GM18868 (cell line): ENCODE measurements around the gene TRIOBP.
"Not testable (repeated sequence)": the region's sequence is repeated elsewhere in the genome, so short reads cannot be mapped to it uniquely, and the experiment has no call there.

Source experiments
- ATAC-seq: cut with Tn5 transposase; IDR thresholded peaks from one replicate; pipeline ENCODE4 v1.9.1; 2021; ENCODE audit warnings: mild to moderate bottlenecking, moderate library complexity; ENCODE audit not compliant: unreplicated experiment

Gene TRIOBP

GRCh38 chr22:37769056-37769455 lies 72.2 kb downstream of the TRIOBP start:
- ATAC-seq: no peak

DNA sequence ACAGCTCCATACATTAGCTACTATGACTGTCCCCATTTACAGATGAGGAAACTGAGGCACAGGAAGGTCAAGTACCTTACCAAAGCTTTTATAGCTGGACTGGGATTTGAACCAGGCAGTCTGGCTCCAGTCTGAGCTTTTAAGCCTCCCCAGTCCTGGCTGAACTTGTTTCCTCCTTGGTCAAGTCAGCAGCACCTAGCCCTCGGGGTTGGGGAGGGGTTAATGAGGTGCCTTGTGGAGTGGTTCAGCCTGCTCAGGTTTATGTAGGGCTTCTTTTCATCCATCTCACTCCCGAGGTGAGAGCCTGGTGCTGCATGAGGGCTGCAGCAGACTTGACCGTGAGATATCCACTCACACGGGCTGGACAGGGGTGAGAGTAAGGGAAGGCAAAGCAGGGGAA lies 74.2 kb downstream of the TRIOBP start:
- no peak for ATAC-seq

GRCh38 chr22:37771702-37772427 lies 75.0 kb downstream of the TRIOBP start:
- no peak for ATAC-seq

GRCh38 chr22:37774728-37775127 lies 77.9 kb downstream of the TRIOBP start:
- no peak for ATAC-seq

GRCh38 chr22:37775785-37776638 lies 79.2 kb downstream of the TRIOBP start:
- ATAC-seq: no peak

GRCh38 chr22:37776639-37777005 lies 79.8 kb downstream of the TRIOBP start:
- no peak for ATAC-seq

GRCh38 chr22:37777122-37777687 lies 80.4 kb downstream of the TRIOBP start:
- ATAC-seq: peak; percentile 46

- ATAC-seq: no peak
Observed at GRCh38 chr22:37778370-37779009, 81.6 kb downstream of the TRIOBP start.

GRCh38 chr22:37781434-37782059 lies 84.7 kb downstream of the TRIOBP start:
- no peak for ATAC-seq

GRCh38 chr22:37782340-37783168 lies 85.7 kb downstream of the TRIOBP start:
- ATAC-seq: no peak

- ATAC-seq: no peak
Observed at GRCh38 chr22:37784829-37785495, 88.1 kb downstream of the TRIOBP start.

DNA sequence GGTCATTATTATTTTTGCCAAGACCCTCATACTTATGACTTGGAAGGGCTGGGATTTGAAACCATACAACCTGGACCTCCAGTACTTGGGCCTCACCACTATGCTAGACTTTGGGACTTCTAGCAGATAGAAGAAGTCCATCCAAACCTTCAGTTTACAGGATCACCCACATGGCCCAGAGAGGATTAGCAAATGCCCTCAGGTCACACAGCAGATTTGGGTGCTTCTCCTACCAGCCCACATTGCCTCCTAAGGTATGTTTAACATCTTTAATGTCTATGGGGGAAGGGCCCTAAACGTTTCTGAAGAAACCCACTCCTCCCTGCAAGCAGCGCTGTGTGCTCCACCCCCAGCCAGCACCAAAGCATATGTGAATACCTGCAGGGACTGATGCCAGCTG lies 93.4 kb downstream of the TRIOBP start:
- ATAC-seq: no peak

- no peak for ATAC-seq
Observed at GRCh38 chr22:37792494-37792893, 95.6 kb downstream of the TRIOBP start.

DNA sequence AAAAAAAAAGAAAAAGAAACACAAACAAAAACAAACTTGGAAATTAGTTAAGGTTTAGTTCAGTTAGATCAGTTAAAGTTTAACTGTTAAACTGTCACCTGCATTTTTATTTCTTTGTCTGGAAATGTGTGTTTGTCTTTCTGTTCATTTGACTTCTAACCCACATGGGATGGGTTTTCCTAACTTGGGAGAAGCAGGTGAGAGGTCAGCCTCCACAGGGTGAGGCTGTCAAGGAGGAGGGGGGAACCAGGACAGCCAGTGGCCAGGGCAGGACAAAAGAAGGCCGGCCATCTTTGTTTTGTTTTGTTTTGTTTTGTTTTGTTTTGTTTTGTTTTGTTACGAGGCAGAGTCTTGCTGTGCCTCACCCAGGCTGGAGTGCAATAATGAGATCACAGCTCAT lies 97.5 kb downstream of the TRIOBP start:
- no peak for ATAC-seq

GRCh38 chr22:37796079-37796478 lies 99.2 kb downstream of the TRIOBP start:
- ATAC-seq: no peak

DNA sequence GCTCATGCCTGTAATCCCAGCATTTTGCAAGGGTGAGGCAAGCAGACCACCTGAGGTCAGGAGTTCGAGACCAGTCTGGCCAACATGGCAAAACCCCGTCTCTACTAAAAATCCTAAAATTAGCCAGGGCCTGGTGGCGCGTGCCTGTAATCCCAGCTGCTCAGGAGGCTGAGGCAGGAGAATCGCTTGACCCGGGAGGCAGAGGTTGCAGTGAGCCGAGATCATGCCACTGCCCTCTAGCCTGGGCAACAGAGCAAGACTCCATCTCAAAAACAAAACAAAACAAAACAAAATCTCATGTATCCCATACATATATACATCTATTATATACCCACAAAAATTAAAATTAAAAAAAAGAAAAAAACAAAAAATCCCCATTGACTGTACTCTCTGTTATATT lies 100.4 kb downstream of the TRIOBP start:
- not testable (repeated sequence) for ATAC-seq

DNA sequence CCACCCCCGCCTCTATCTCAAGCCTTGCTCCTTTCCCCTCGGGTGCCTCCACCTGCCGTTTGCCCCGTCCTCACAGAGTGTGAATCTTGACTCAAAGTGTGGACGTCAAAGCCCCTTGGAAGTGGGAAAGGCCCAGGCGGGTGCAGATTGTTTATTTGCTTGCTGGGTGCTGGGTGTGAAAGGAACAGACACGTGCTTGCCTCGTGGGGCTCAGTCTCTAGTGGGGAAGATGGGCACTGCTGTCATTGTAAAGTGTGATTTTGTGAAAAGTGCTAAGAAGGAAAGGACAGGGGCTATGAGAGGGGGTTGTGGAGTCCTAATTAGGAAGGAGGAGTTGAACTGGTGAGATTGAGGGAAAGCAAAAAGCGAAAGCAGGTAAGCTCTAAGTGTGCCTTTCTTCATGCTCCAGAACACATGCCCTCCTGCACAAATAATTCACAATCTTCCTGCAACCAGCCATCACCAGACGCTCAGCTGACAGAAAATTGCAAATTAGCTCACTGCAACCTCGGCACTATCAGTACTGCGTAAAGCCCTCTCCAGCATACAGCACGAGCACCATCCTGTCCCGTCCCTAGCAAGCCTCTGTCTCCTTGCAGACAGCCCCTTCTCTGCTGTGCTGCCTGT lies 101.1 kb downstream of the TRIOBP start:
- no peak for ATAC-seq

DNA sequence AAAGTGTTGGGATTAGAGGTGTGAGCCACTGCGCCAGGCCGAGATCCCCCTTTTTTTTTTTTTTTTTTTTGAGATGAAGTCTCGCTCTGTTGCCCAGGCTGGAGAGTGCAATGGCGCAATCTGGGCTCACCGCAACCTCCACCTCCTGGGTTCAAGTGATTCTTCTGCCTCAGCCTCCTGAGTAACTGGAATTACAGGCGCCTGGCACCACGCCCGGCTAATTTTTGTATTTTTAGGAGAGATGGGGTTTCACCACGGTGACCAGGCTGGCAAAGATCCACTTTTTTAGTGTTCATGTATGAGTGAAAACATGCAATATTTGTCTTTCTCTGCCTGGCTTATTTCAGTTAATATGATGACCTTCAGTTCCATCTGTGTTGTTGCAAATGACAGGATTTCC lies 103.1 kb downstream of the TRIOBP start:
- not testable (repeated sequence) for ATAC-seq

DNA sequence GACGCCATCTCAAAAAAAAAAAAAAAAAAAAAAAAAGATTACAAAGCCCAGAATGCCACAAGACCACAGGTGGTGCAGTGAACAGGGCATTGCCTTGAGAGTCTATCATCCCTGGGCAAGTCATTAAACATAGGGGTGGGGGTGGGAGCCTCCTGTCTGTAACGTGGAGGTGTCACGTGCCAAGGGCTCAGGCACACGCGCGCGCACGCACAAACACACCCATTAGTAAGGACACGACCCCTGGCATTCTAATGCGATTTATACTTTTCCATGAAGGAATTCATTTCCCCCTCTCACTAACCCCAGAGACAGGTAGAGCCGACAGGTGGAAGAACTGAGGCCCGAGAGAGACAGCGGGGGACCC lies 105.1 kb downstream of the TRIOBP start:
- ATAC-seq: no peak
